Endothelial cell of umbilical vein (primary cell): ENCODE data around the gene ERBB4. TPM values are rescaled to one million over a fixed set of nuclear protein-coding genes. Genes with fewer than 3 reads are reported as not detected.

Experiments
- BruUV-seq: library from RNA; stranded (reverse); fragments of 400-500 nt; replicated peaks from 2 replicates; lab custom pipeline; 2021; lab: Mats Ljungman, UMichigan
- CTCF ChIA-PET: fragments of 300-600, 350-600 bp; sonication (Branson Sonifier 250); formaldehyde crosslinking; loops from one replicate; lab custom pipeline; 2021; ENCODE audit warnings: antibody characterized with exemption, inconsistent platforms; lab: Charles Lee
- POLR2A ChIA-PET: fragments of 300-600, 350-600 bp; sonication (Branson Sonifier 250); formaldehyde crosslinking; loops from one replicate; lab custom pipeline; 2021; ENCODE audit warnings: antibody characterized with exemption, inconsistent platforms; lab: Charles Lee
- DNase-seq: peaks from one replicate; pipeline ENCODE4 v3.0.0-alpha.2; 2011; ENCODE audit warnings: low read depth, low spot score
- FAIRE-seq: peaks from 2 replicates; lab custom pipeline; 2011; peaks lifted over from hg19 to GRCh38; lab: Jason Lieb, UNC
- H2AFZ ChIP-seq: 2 replicates; pipeline ENCODE4 v1.6.0; 2012; ENCODE audit warnings: low read depth, low read length, control low read depth, inconsistent platforms
- H3K27ac ChIP-seq: 2 replicates; pipeline ENCODE4 v1.5.1; 2011; ENCODE audit warnings: low read depth, mild to moderate bottlenecking, control low read depth, low read length, moderate library complexity; ENCODE audit not compliant: insufficient read depth
- H3K27me3 ChIP-seq, 2 experiments: 2 replicates each; pipeline versions ENCODE4 v1.6.0 to v1.6.1; 2011; ENCODE audit warnings: low read length in 2 of 2, mixed read lengths in 1 of 2; ENCODE audit not compliant: control insufficient read depth in 2 of 2, insufficient read depth in 2 of 2
- H3K36me3 ChIP-seq, 2 experiments: 2 replicates in 1 of 2; 3 replicates in 1 of 2; pipeline ENCODE4 v1.5.1; 2011; ENCODE audit warnings: low read length in 2 of 2, mild to moderate bottlenecking in 1 of 2, moderate library complexity in 1 of 2; ENCODE audit not compliant: control insufficient read depth in 2 of 2, insufficient read depth in 2 of 2; ENCODE audit errors: extremely low read depth in 1 of 2
- H3K4me1 ChIP-seq: 3 replicates; pipeline ENCODE4 v1.5.1; 2011; ENCODE audit warnings: mild to moderate bottlenecking, low read length; ENCODE audit not compliant: control insufficient read depth, insufficient read depth; ENCODE audit errors: extremely low read depth
- H3K4me2 ChIP-seq: 2 replicates; pipeline ENCODE4 v1.6.1; 2011; ENCODE audit warnings: low read length, control low read depth, mixed read lengths; ENCODE audit not compliant: insufficient read depth
- H3K4me3 ChIP-seq, 3 experiments: fragments of 200-600 bp in 1 of 3; sonication (generic), shearing (Covaris generic) in 1 of 3; replicated peaks in 1 of 3; 2 replicates each; pipeline ENCODE4 v1.5.1; 2011 to 2016; ENCODE audit warnings: control low read depth in 3 of 3, low read length in 3 of 3, mild to moderate bottlenecking in 2 of 3, inconsistent platforms in 1 of 3, low read depth in 1 of 3, moderate library complexity in 1 of 3; ENCODE audit not compliant: insufficient read depth in 1 of 3
- H3K79me2 ChIP-seq: 2 replicates; pipeline ENCODE4 v1.6.0; 2012; ENCODE audit warnings: low read length, inconsistent platforms; ENCODE audit not compliant: control insufficient read depth, insufficient read depth
- H3K9ac ChIP-seq: replicated peaks from 2 replicates; pipeline ENCODE3; 2011; ENCODE audit warnings: low read length, control low read depth; ENCODE audit not compliant: insufficient read depth; ENCODE audit errors: extremely low read depth
- H3K9me1 ChIP-seq: replicated peaks from 3 replicates; pipeline ENCODE4 v1.6.0; 2011; ENCODE audit warnings: mild to moderate bottlenecking, low read length; ENCODE audit not compliant: control insufficient read depth, insufficient read depth; ENCODE audit errors: extremely low read depth
- H3K9me3 ChIP-seq: replicated peaks from 2 replicates; pipeline ENCODE4 v1.5.1; 2012; ENCODE audit warnings: low read length, inconsistent platforms; ENCODE audit not compliant: control insufficient read depth, insufficient read depth
- H4K20me1 ChIP-seq: replicated peaks from 2 replicates; pipeline ENCODE3; 2011; ENCODE audit warnings: mild to moderate bottlenecking, low read length; ENCODE audit not compliant: control insufficient read depth, insufficient read depth; ENCODE audit errors: extremely low read depth
- FOS ChIP-seq: IDR thresholded peaks from 2 replicates; pipeline ENCODE4 v1.6.1; 2011; ENCODE audit warnings: mild to moderate bottlenecking, low read length, moderate library complexity, borderline replicate concordance; ENCODE audit not compliant: insufficient read depth
- JUN ChIP-seq: IDR thresholded peaks from 2 replicates; pipeline ENCODE4 v1.6.1; 2011; ENCODE audit warnings: borderline replicate concordance, low read depth; ENCODE audit not compliant: insufficient read length, insufficient read depth
- POLR2A ChIP-seq: IDR thresholded peaks from 2 replicates; pipeline ENCODE4 v1.6.1; 2012; ENCODE audit warnings: low read depth, mild to moderate bottlenecking, control low read depth, low read length
- POLR2AphosphoS5 ChIP-seq: IDR thresholded peaks from 2 replicates; pipeline ENCODE4 v1.6.1; 2012; ENCODE audit warnings: low read depth, mild to moderate bottlenecking, control low read depth, low read length, moderate library complexity; ENCODE audit not compliant: insufficient read depth
- dilution Hi-C: fragments of 300-500 bp; cut with MboI; formaldehyde crosslinking; loops from one replicate; pipeline ENCODE4 v1.15.0; 2019; ENCODE audit warnings: low sequenced_read_pairs; ENCODE audit not compliant: extremely low pct_ligation_motif_present
- intact Hi-C: fragments of 100-400 bp; cut with micrococcal nuclease; formaldehyde crosslinking; loops from one replicate; pipeline ENCODE4 v1.10.0; 2022
- polyA plus RNA-seq, 4 experiments: library from polyadenylated mRNA; depleted of rRNA in 3 of 4; stranded (reverse) in 3 of 4; unstranded in 1 of 4; fragments of >200 nt; gene quantifications; 2 replicates each; pipeline versions ENCODE4 v1.2.1 to v1.2.3, GENCODE V29; 2011 to 2012; ENCODE audit warnings: missing spikeins in 1 of 4
- total RNA-seq: library from RNA; stranded (reverse); gene quantifications from 2 replicates; pipeline ENCODE4 v1.2.3, GENCODE V29; 2021
- TF ChIP-seq, protein P1 (sequence below), 2 donors: IDR thresholded peaks; 1 replicate in 1 of 2; 2 replicates in 1 of 2; pipeline ENCODE4 v1.5.1; 2011; ENCODE audit warnings: low read length in 2 of 2, mild to moderate bottlenecking in 2 of 2, moderate library complexity in 2 of 2, control low read depth in 1 of 2, inconsistent platforms in 1 of 2, low read depth in 1 of 2; ENCODE audit not compliant: insufficient read depth in 1 of 2; ENCODE audit errors: extremely low read depth in 1 of 2
- TF ChIP-seq, protein P2 (sequence below): IDR thresholded peaks from 2 replicates; pipeline ENCODE4 v1.6.1; 2011; ENCODE audit not compliant: insufficient read depth, insufficient read length

Gene ERBB4
- total and polyA plus RNA-seq, 2 donors (not counting 3 experiments of a cell fraction or from before 2014, with no cell fraction given), result 0.01 to 0.27 TPM

DNA sequence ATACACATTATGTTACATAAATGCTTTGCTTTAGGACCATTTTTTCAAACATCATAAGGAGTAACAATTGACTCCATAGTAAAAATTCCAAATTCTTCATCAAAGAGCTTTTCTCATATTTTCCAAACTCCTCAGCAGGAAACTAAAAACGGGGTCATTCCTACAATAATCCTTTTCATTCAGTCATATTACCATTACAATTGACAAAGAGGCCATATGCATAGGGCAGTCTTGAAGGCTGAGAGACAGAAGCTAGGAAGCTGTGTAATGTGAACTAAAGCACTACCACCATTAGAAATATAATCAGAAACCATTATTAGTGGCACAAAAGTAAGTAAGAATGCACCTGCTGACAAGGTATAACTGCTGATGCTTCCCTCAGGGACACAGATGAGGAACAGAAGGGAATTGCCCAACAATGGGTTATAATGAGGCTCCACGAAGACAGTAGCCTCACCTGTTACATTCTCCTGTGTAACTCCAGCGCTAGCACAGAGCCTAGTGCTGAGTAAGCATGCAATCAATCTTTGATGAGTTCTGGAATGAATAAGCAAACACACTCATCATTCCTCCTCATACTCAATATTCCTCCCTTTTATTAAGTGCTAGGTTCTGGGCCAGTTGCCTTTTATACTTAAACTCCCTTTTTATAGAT lies 1039.9 kb downstream of the ERBB4 start:
- Histone ChIP-seq H3K4me1 (no peaks in the 10 kb centered on the region), H3K9ac (no peak overlapping the region), H3K36me3 (no peaks in the 10 kb centered on the region), H3K4me3 (no peak overlapping the region), H3K27me3 (no peaks in the 10 kb centered on the region), H3K79me2 (no peaks in the 10 kb centered on the region), H3K9me3 (no peaks in the 10 kb centered on the region), H4K20me1 (no peaks in the 10 kb centered on the region), H3K4me2 (no peak overlapping the region), H2AFZ (no peak overlapping the region), H3K27ac (no peak overlapping the region), H3K9me1 (no peaks in the 10 kb centered on the region)
- BruUV-seq, result no TSS peak
- dilution Hi-C loops, result no loop called here
- TF ChIP-seq, protein P1, sequence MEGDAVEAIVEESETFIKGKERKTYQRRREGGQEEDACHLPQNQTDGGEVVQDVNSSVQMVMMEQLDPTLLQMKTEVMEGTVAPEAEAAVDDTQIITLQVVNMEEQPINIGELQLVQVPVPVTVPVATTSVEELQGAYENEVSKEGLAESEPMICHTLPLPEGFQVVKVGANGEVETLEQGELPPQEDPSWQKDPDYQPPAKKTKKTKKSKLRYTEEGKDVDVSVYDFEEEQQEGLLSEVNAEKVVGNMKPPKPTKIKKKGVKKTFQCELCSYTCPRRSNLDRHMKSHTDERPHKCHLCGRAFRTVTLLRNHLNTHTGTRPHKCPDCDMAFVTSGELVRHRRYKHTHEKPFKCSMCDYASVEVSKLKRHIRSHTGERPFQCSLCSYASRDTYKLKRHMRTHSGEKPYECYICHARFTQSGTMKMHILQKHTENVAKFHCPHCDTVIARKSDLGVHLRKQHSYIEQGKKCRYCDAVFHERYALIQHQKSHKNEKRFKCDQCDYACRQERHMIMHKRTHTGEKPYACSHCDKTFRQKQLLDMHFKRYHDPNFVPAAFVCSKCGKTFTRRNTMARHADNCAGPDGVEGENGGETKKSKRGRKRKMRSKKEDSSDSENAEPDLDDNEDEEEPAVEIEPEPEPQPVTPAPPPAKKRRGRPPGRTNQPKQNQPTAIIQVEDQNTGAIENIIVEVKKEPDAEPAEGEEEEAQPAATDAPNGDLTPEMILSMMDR (IDR thresholded peaks at IDR 0.05; ENCODE audit: extremely low read depth in 1 of 2, insufficient read depth in 1 of 2, low read depth in 1 of 2, low read length in 2 of 2), result no peak
- no peak for TF ChIP-seq POLR2AphosphoS5
- no peak for TF ChIP-seq POLR2A
- TF ChIP-seq, protein P2, sequence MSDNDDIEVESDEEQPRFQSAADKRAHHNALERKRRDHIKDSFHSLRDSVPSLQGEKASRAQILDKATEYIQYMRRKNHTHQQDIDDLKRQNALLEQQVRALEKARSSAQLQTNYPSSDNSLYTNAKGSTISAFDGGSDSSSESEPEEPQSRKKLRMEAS, result no peak
- no peak for TF ChIP-seq FOS
- no peak for TF ChIP-seq JUN
- intact Hi-C loops, result no loop called here
- DNase-seq, result no peak
- POLR2A ChIA-PET, result no interaction called here
- FAIRE-seq, result no peak
- CTCF ChIA-PET, result no interaction called here
